Urinary bladder (tissue), 4 donors: ENCODE results near the gene DPH2. TPM values are rescaled to one million over a fixed set of nuclear protein-coding genes. Genes with fewer than 3 reads are reported as not detected.
A peak's percentile ranks its signal among the peaks of the same experiment; 100 is the strongest.

Experiments used
- DNase-seq: peaks from one replicate; pipeline ENCODE4 v3.0.0-alpha.2; 2015; ENCODE audit errors: extremely low spot score
- H3K27ac ChIP-seq: one replicate; pipeline ENCODE4 v1.5.1; 2013; ENCODE audit warnings: low read depth, mild to moderate bottlenecking, moderate library complexity
- H3K36me3 ChIP-seq: one replicate; pipeline ENCODE4 v1.6.1; 2013; ENCODE audit warnings: mild to moderate bottlenecking, moderate library complexity; ENCODE audit not compliant: insufficient read depth
- H3K4me1 ChIP-seq: one replicate; pipeline ENCODE4 v1.6.1; 2013; ENCODE audit warnings: mild to moderate bottlenecking, moderate library complexity; ENCODE audit not compliant: insufficient read depth
- H3K4me3 ChIP-seq: one replicate; pipeline ENCODE4 v1.5.1; 2013; ENCODE audit warnings: low read depth, low read length
- WGBS: extraction: QIAGEN DNeasy Blood & Tissue Kit; methylation state at CpG from one replicate; pipeline ENCODE4 v1.1.7; 2013; 5-methylcytosine and 5-hydroxymethylcytosine counted together
- polyA plus RNA-seq: library from polyadenylated mRNA; stranded (reverse); fragments of 200-250 nt; gene quantifications from one replicate; pipeline ENCODE4 v1.2.3, GENCODE V29; 2013
- total RNA-seq: library from RNA; depleted of rRNA; stranded (reverse); fragments of >200 nt; gene quantifications from one replicate; pipeline ENCODE4 v1.2.3, GENCODE V29; 2014
- donor health status: healthy with polysubstance abuse.
- donor health status: healthy.

Gene DPH2
- total and polyA plus RNA-seq, 2 donors = 7.8 to 21.7 TPM

GRCh38 chr1:43935711-43936427 lies 33.9 kb upstream of the DPH2 start:
- peak overlapping the region; percentile 47 for H3K4me3 ChIP-seq
- no peaks in the 10 kb centered on the region for H3K36me3 ChIP-seq
- 9% methylated on average over 48 of the region's 48 CpGs for WGBS
- no peak for DNase-seq
- H3K27ac ChIP-seq = no peak overlapping the region
- H3K4me1 ChIP-seq = no peaks in the 10 kb centered on the region

DNA sequence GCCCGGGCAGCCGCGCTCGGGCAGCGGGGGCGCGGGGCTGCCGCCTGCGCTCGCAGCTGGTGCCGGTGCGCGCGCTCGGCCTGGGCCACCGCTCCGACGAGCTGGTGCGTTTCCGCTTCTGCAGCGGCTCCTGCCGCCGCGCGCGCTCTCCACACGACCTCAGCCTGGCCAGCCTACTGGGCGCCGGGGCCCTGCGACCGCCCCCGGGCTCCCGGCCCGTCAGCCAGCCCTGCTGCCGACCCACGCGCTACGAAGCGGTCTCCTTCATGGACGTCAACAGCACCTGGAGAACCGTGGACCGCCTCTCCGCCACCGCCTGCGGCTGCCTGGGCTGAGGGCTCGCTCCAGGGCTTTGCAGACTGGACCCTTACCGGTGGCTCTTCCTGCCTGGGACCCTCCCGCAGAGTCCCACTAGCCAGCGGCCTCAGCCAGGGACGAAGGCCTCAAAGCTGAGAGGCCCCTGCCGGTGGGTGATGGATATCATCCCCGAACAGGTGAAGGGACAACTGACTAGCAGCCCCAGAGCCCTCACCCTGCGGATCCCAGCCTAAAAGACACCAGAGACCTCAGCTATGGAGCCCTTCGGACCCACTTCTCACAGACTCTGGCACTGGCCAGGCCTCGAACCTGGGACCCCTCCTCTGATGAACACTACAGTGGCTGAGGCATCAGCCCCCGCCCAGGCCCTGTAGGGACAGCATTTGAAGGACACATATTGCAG lies 33.2 kb upstream of the DPH2 start:
- Histone ChIP-seq H3K4me1 (no peaks in the 10 kb centered on the region), H3K36me3 (no peaks in the 10 kb centered on the region), H3K4me3 (peak overlapping the region; percentile 47), H3K27ac (no peak overlapping the region)
- no peak for DNase-seq
- WGBS = 10% methylated on average over 56 of the region's 56 CpGs

GRCh38 chr1:43937179-43937865 lies 32.5 kb upstream of the DPH2 start:
- Histone ChIP-seq H3K27ac (no peak overlapping the region), H3K4me1 (no peaks in the 10 kb centered on the region), H3K4me3 (no peak overlapping the region), H3K36me3 (no peaks in the 10 kb centered on the region)
- DNase-seq = no peak
- WGBS = 85% methylated on average over 8 of the region's 8 CpGs

GRCh38 chr1:43938383-43938782 lies 31.4 kb upstream of the DPH2 start:
- 82% methylated on average over 10 of the region's 10 CpGs for WGBS
- H3K4me3 ChIP-seq = no peak overlapping the region
- no peaks in the 10 kb centered on the region for H3K36me3 ChIP-seq
- H3K27ac ChIP-seq = no peak overlapping the region
- no peaks in the 10 kb centered on the region for H3K4me1 ChIP-seq
- DNase-seq = no peak

DNA sequence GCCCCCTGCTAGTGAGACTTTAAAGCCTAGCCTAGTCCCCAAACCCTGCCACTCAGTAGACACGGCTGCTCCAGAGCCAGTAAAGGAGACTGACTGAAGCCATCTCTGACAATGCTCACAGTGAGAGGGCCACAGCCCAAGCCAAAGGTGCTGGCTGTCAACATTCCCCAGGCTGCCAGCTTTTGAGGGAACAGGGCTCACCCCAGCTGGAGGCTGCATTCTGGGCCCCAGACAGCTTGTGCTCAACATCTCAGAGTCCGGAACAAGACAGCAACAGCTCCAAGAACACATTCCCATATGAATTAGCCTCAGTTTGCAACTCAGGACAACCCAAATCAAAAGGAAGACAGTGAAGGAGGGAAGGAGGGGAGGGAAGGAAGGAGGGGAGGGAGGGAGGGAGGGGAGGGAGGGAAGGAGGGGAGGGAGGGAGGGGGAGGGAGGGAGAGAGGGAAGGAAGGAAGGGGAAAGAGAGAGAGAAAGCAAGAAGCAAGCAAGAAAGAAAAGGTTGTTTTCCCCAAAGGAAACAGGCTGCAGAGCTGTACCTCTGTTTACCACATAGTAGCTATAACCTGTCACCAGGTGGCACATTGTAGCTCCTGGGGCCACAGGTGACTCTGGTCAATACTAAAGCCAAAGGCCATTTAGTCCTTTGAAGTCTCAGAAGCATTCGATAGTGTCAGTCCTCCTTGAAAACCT lies 30.8 kb upstream of the DPH2 start:
- DNase-seq = no peak
- no peak overlapping the region for H3K27ac ChIP-seq
- no peaks in the 10 kb centered on the region for H3K4me1 ChIP-seq
- H3K4me3 ChIP-seq = no peak overlapping the region
- no peaks in the 10 kb centered on the region for H3K36me3 ChIP-seq
- WGBS = 77% methylated on average over 3 of the region's 3 CpGs

DNA sequence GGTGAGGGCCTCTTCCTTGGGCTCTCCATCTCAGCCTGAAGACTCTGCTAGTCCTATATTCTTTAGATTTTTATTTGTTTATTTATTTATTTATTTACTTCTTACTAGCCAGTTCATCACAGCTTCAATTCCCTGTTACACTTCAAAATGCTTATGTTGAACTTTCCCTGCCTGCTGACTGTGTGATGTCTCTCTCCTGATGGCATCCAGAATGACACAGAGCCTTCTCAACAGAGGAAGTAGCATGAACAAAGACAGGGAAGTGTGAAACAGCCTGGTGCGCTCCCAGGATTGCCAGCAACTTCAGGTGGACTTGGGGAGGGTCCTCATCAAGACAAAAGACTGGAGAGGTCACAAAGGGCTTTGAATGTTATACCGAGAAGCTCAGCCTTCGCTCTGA lies 27.4 kb upstream of the DPH2 start:
- no peak overlapping the region for H3K27ac ChIP-seq
- WGBS = 85% methylated on average over 3 of the region's 3 CpGs
- no peak for DNase-seq

DNA sequence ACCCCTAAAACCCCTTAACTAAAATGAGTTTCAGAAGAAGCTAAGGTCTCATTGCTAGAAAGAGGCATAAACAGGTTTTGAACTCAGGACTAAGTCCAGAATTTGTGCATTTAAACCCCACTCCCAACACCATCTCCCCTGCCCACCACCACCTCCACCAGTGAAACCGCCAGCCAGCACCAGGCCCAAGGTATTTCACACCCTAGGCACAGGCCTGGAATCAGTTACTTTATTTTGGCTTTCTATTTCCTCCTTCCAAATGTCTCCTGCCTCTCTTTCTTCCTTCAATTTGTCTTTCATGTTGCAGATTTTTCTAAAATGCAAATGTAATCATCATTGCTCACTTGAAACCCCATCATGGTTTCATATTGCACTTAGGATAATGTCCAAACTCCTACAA lies 24.9 kb upstream of the DPH2 start:
- Histone ChIP-seq H3K36me3 (no peaks in the 10 kb centered on the region), H3K27ac (no peak overlapping the region), H3K4me1 (peaks cover 3% of the 10 kb centered on the region), H3K4me3 (no peak overlapping the region)
- DNase-seq = no peak
- WGBS = 95% methylated on average over 1 of the region's 1 CpG

More for the DNA sequence above, 27.4 kb upstream of the DPH2 start:
- Histone ChIP-seq H3K4me3 (no peak overlapping the region), H3K4me1 (no peaks in the 10 kb centered on the region), H3K36me3 (no peaks in the 10 kb centered on the region)

DNA sequence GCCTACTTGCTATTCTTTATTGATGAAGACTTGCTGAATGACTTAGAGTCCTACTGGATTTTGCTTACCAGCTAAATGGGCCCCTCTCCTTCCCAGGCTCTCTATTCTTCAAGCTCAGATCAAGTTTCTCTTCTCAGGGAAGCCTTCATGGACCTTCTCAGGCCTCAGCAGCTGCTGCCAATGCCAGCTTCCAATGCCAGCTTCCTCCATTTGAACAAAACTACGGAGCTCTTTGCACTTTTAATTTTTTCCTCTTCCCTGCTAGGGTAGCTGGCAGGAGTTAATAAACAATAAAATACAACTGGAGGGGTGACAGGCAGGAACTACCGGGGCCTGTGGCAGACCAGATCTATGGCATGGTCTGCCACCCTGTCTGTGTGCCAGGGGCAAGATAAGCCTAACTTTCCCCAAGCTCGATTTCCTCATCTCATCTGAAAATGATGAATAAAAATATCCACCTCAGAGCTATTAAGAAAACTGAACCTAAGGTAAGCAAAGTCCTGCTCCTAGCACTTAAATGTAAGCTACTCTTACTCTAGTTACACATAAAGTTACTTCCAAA lies 24.1 kb upstream of the DPH2 start:
- WGBS = 4% methylated on average over 3 of the region's 3 CpGs
- H3K36me3 ChIP-seq = peaks cover 2% of the 10 kb centered on the region
- peak overlapping the region; percentile 67 for H3K4me3 ChIP-seq
- no peak overlapping the region for H3K27ac ChIP-seq
- peaks cover 3% of the 10 kb centered on the region for H3K4me1 ChIP-seq
- DNase-seq = no peak

GRCh38 chr1:43946236-43947060 lies 23.4 kb upstream of the DPH2 start, which contains the start of gene IPO13:
IPO13 (plus strand) TSS chr1:43946950; CDS start chr1:43947601, 651 bp downstream.
- H3K36me3 ChIP-seq = peaks cover 2% of the 10 kb centered on the region
- under 1% methylated on average over 74 of the region's 74 CpGs for WGBS
- H3K4me3 ChIP-seq = peak within 1 kb of the TSS; percentile 67
- DNase-seq = peak; percentile 83
- peaks cover 3% of the 10 kb centered on the region for H3K4me1 ChIP-seq
- H3K27ac ChIP-seq = peak within 1 kb of the TSS; percentile 94

DNA sequence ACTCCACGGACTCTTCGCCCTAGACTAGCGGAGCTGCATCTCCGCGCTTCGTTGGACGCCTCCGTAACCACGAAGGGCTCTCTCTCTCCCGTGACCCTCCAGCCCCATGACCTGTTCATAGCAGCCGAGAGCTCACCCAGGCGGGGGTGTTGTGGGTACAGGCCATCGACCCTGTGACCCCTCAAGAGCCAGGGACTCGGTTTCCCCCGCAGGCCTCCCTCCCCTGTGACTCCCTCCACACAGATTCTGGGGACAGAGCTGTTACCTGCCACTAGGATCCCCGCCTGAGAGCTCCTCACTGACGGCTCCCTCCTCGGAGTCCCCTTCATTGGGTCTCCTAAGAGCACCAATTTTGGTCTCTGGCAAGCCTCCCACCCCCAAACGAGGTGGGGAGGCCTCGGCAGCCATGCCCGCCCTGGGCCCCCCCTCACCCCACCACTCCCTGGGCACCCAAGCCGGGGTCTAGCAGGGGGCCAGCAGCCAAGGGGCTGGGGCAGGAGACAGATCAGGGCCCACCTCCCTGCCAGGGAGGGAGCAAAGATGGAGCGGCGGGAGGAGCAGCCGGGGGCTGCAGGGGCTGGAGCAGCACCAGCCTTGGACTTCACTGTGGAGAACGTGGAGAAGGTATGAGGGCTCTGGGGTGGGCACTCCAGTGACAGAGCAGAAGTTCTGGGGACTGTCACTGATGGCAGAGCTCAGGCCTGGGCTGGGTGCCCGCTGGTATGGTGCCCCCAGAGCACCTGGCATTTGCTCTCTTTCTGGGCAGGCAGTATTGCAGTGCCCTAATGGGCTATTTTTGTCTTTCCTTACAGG lies 22.5 kb upstream of the DPH2 start:
- Histone ChIP-seq H3K4me1 (peaks cover 3% of the 10 kb centered on the region), H3K4me3 (peak overlapping the region; percentile 67), H3K36me3 (peaks cover 2% of the 10 kb centered on the region), H3K27ac (peak overlapping the region; percentile 94)
- DNase-seq = no peak
- 6% methylated on average over 27 of the region's 27 CpGs for WGBS

DNA sequence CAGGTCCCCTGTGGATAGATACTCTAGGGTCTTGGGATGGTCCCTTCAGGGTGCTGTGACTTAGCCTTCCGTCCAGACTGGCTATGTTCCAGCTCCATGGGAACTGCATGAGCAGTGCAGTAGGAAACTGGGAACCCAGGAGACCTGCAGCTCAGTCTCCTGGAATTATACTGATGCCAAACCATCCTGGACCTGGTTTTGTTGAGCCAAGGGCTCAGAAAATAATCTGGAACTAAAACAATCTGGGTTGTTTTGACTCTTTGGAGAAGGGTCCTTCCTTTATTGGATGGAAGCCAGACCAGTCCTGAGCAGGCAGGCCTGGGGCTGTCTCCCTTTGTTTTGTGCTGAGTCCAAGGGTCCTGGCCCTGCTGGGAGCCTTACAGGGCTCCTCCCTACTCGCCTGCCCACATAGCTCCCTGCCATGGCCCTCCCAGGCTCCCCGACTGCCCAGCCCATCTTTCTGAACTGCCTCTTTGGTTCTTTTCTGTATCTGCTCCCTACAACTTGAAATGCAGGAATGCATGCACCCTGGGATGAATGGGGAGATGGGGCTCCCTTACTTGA lies 21.9 kb upstream of the DPH2 start:
- Histone ChIP-seq H3K36me3 (peaks cover 2% of the 10 kb centered on the region), H3K4me1 (peaks cover 3% of the 10 kb centered on the region), H3K4me3 (peak overlapping the region; percentile 67), H3K27ac (no peak overlapping the region)
- DNase-seq = no peak
- WGBS = 24% methylated on average over 3 of the region's 3 CpGs

DNA sequence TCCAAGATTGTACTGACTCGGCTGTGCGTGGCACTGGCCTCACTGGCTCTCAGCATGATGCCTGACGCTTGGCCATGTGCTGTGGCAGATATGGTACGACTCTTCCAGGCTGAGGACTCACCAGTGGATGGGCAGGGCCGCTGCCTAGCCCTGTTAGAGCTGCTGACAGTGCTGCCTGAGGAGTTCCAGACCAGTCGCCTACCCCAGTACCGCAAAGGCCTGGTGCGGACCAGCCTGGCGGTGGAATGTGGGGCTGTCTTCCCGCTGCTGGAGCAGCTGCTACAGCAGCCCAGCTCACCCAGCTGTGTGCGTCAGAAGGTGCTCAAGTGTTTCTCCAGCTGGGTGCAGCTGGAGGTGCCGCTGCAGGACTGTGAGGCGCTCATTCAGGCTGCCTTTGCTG lies 20.1 kb upstream of the DPH2 start:
- Histone ChIP-seq H3K4me1 (peaks cover 3% of the 10 kb centered on the region), H3K27ac (no peak overlapping the region), H3K36me3 (peaks cover 2% of the 10 kb centered on the region), H3K4me3 (no peak overlapping the region)
- 81% methylated on average over 13 of the region's 13 CpGs for WGBS
- no peak for DNase-seq
